ENCODE data around the gene CFAP210.

DNA sequence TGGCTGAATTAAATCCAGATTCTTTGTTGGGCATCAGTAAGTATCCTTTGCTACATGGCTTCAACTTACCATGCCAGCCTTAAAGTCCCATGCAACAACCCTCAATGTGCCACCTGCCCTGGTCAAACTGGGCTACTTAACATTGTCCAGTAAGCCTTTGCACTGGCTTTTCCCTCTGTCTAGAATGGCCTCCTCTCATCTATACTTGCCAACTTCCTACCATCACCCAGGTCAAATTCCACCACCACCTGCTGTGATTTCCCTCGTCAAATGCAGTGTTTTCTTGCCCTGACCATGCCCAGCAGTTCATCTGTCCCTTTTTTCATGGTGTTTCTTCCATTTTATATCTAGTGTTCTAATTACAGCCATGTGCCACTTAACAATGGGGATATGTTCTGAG, 45.1 kb upstream of the CFAP210 start:
- TF ChIP-seq CTCF (IDR thresholded peaks at IDR 0.05; ENCODE audit: poor library complexity) (no peak), EZH2phosphoT487 (IDR thresholded peaks at IDR 0.05; ENCODE audit: low read depth, severe bottlenecking, unreplicated experiment) (no peak)
